Ovary (tissue), 3 donors: Measurements from ENCODE around the gene AGAP5.

Experiments used
- EP300 ChIP-seq: sonication (generic); formaldehyde crosslinking; IDR thresholded peaks from one replicate; pipeline ENCODE4 v1.6.1; 2017; ENCODE audit warnings: antibody characterized with exemption
- POLR2A ChIP-seq: fragments of 450-650 bp; IDR thresholded peaks from one replicate; pipeline ENCODE4 v1.6.1; 2017; ENCODE audit warnings: antibody characterized with exemption, mild to moderate bottlenecking, moderate library complexity
- TF ChIP-seq, protein P1 (sequence below), 3 donors: fragments of 450-650 bp in 2 of 3; fragments of 200-600 bp in 1 of 3; IDR thresholded peaks; one replicate each; pipeline versions ENCODE4 v1.5.1 to v1.8.0; 2016 to 2022; ENCODE audit warnings: antibody characterized with exemption in 3 of 3, mild to moderate bottlenecking in 1 of 3
- donor health status: DM: no; HTN: no; CAD: no.

DNA sequence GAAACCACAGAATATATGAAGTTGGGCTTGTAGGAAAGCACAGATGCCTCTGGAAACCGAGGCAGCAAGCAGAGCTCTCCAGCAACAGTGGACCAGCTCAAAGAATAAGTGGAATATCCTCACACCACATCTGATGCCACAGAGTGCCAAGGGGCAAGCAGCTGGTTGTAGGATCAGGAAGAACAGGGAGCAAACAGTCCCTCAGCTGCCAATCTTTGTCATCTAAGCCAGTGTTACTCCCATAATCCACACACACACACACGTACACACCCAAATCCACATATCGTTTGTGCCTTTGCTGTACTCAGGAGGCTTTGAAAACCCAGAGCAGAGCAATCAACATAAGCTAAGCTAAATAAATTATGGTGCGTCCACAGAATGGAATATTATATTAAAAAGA, 25.6 kb upstream of the AGAP5 start:
- TF ChIP-seq, protein P1, sequence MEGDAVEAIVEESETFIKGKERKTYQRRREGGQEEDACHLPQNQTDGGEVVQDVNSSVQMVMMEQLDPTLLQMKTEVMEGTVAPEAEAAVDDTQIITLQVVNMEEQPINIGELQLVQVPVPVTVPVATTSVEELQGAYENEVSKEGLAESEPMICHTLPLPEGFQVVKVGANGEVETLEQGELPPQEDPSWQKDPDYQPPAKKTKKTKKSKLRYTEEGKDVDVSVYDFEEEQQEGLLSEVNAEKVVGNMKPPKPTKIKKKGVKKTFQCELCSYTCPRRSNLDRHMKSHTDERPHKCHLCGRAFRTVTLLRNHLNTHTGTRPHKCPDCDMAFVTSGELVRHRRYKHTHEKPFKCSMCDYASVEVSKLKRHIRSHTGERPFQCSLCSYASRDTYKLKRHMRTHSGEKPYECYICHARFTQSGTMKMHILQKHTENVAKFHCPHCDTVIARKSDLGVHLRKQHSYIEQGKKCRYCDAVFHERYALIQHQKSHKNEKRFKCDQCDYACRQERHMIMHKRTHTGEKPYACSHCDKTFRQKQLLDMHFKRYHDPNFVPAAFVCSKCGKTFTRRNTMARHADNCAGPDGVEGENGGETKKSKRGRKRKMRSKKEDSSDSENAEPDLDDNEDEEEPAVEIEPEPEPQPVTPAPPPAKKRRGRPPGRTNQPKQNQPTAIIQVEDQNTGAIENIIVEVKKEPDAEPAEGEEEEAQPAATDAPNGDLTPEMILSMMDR (IDR thresholded peaks at IDR 0.05): no peak
- TF ChIP-seq POLR2A (no peak), EP300 (no peak)
